Measurements from ENCODE around the gene PDE8B. TPM values are rescaled to one million over a fixed set of nuclear protein-coding genes. Genes with fewer than 3 reads are reported as not detected.

The PDE8B gene
- total RNA-seq, 1 experiment from 2014 or later, result 0.07 TPM

GRCh38 chr5:77168161-77168878 lies 42.2 kb upstream of the PDE8B start:
- no peak for DNase-seq
- Histone ChIP-seq H3T11ph (ENCODE audit: low read length) (no peak overlapping the region), H2BK120ac (ENCODE audit: low read depth, low read length, poor library complexity, severe bottlenecking) (no peak overlapping the region), H2BK12ac (ENCODE audit: insufficient read length, low read depth, low read length) (no peak overlapping the region), H2BK15ac (ENCODE audit: low read depth, low read length) (no peak overlapping the region), H3K79me2 (ENCODE audit: insufficient read depth, low read length) (no peaks in the 10 kb centered on the region), H3K27ac (ENCODE audit: insufficient read length, low read depth, low read length) (no peak overlapping the region), H3K23ac (ENCODE audit: insufficient read length, low read depth, low read length) (no peak overlapping the region), H3K18ac (ENCODE audit: insufficient read length, low read depth, low read length) (no peak overlapping the region), H3K9ac (ENCODE audit: extremely low read depth, insufficient read length, low read length) (no peak overlapping the region), H2AK5ac (ENCODE audit: insufficient read length, low read length) (no peak overlapping the region), H2AFZ (ENCODE audit: low read length) (no peak overlapping the region), H4K20me1 (ENCODE audit: control insufficient read depth, insufficient read depth, insufficient read length) (no peaks in the 10 kb centered on the region), H3K27me3 (ENCODE audit: insufficient read depth, low read length) (no peaks in the 10 kb centered on the region), H3K14ac (ENCODE audit: insufficient read depth, low read length) (no peak overlapping the region), H3K4me2 (ENCODE audit: insufficient read depth, insufficient read length, low read length) (no peak overlapping the region), H3K56ac (ENCODE audit: insufficient read length, low read depth, low read length) (no peak overlapping the region), H3K79me1 (ENCODE audit: insufficient read depth, low read depth, low read length, poor library complexity, severe bottlenecking) (no peaks in the 10 kb centered on the region), H3K23me2 (ENCODE audit: insufficient read length, low read depth, low read length, poor library complexity, severe bottlenecking) (no peaks in the 10 kb centered on the region), H2BK20ac (ENCODE audit: low read depth, low read length, poor library complexity, severe bottlenecking) (no peak overlapping the region), H3K9me3 (ENCODE audit: control insufficient read depth, low read depth, low read length) (no peaks in the 10 kb centered on the region), H4K91ac (ENCODE audit: insufficient read length, low read depth, low read length) (no peak overlapping the region), H2BK5ac (ENCODE audit: insufficient read length, low read length) (no peak overlapping the region), H4K5ac (ENCODE audit: insufficient read length, low read depth, low read length) (no peak overlapping the region), H3K4ac (ENCODE audit: low read depth, low read length) (no peak overlapping the region), H3K4me1 (ENCODE audit: insufficient read depth, low read length) (no peaks in the 10 kb centered on the region), H4K8ac (replicated peaks; ENCODE audit: insufficient read length, low read depth, low read length) (no peak overlapping the region)
- Mint-ChIP-seq H3K36me3 (ENCODE audit: insufficient read depth in 1 of 3, low read depth in 3 of 3) (no peaks in the 10 kb centered on the region; a peak in 1 of 7 replicates), H3K27ac (peak overlapping the region in 1 of 3 experiments; percentile 68; a peak in 1 of 7 replicates), H3K27me3 (ENCODE audit: low read depth) (no peaks in the 10 kb centered on the region), H3K9me3 (no peaks in the 10 kb centered on the region), H3K4me1 (no peaks in the 10 kb centered on the region; a peak in 1 of 4 replicates), H3K4me3 (no peak overlapping the region)
- no CpG with 5 or more reads among the region's 9 CpGs for WGBS (ENCODE audit: extremely low coverage, insufficient read length, low lambda C conversion rate)
- TF ChIP-seq, protein P1, sequence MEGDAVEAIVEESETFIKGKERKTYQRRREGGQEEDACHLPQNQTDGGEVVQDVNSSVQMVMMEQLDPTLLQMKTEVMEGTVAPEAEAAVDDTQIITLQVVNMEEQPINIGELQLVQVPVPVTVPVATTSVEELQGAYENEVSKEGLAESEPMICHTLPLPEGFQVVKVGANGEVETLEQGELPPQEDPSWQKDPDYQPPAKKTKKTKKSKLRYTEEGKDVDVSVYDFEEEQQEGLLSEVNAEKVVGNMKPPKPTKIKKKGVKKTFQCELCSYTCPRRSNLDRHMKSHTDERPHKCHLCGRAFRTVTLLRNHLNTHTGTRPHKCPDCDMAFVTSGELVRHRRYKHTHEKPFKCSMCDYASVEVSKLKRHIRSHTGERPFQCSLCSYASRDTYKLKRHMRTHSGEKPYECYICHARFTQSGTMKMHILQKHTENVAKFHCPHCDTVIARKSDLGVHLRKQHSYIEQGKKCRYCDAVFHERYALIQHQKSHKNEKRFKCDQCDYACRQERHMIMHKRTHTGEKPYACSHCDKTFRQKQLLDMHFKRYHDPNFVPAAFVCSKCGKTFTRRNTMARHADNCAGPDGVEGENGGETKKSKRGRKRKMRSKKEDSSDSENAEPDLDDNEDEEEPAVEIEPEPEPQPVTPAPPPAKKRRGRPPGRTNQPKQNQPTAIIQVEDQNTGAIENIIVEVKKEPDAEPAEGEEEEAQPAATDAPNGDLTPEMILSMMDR (conservative IDR thresholded peaks at IDR 0.05), result no peak
